OCI-M2 (cell line): ENCODE data around the gene RASL10B.
"Not testable (repeated sequence)": the region's sequence is repeated elsewhere in the genome, so short reads cannot be mapped to it uniquely, and the experiment has no call there.

ENCODE experiments used
- DNase-seq: peaks from one replicate; lab custom pipeline; 2025; ENCODE audit not compliant: unreplicated experiment; lab: John Stamatoyannopoulos, UW

Gene RASL10B, protein sequence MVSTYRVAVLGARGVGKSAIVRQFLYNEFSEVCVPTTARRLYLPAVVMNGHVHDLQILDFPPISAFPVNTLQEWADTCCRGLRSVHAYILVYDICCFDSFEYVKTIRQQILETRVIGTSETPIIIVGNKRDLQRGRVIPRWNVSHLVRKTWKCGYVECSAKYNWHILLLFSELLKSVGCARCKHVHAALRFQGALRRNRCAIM

DNA sequence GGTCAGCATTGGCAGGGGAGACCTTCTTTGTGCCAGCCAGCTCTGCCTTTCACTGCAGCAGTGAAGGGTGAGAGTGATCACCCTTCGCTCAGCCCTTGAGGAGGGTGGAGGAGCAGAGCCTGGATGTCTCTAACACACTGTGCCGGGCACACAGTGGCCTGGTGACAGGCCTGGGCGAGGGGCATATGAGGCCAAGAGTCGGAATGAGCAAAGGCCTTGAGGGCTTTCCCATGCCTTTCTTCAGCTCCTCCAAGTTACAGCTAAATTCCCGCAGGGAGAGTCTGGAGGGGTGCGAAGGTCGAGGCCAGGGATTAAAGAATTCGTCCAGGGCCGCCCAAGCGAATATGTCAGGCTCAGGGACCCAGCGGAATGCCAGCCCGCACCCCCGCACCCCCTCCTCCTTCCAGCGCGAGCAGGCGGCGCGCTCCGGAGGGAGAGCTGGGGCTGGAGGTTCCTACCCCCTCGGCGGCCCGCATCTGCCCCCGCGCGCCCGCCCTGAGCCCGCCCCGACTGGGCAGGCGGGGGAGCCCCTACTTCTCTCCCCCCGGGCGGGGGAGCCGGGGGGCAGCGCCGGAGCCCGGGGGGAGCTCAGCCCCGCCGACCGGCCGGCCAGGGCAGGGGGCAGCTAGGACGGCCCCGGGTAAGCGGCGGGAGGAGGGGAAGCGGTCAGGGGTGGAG lies at the start of gene RASL10B:
RASL10B (plus strand) TSS at position 401 of the 678 bp plus-strand sequence. CDS start 3,546 bp downstream, outside the sequence.
- DNase-seq = no peak

- no peak for DNase-seq
Observed at GRCh38 chr17:35683591-35683990, 47.8 kb upstream of the RASL10B start.

GRCh38 chr17:35684055-35684802 lies 47.2 kb upstream of the RASL10B start:
- DNase-seq = no peak

DNA sequence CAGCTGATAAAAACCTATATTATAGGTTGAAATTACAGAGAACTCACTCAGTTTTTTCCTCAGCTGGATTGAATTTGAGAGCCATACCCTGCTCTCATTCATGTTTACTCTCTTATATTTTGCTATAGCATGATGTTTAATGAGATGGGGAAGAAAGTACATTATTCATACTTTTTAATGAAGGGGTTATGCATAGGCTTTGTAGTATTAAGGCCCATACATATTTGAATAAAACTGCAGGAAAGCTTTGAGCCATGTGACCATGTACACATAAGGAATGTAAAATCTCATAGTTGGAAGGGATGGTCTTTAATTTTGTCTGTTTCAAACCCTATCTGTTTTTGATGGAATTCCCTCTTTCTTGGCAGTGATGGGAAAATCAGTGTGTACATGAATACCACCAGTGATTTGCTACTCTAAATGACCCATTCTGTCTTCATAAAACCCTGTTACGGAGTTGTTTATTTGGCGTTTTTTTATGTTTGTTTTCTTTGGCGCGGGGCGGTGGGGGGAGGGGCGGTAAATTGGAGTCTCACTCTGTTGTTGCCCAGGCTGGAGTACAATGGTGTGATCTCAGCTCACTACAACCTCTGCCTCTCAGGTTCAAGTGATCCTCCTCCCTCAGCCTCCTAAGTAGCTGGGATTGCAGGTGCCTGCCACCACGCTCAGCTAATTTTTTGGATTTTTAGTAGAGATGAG lies 38.8 kb upstream of the RASL10B start:
- DNase-seq = no peak

DNA sequence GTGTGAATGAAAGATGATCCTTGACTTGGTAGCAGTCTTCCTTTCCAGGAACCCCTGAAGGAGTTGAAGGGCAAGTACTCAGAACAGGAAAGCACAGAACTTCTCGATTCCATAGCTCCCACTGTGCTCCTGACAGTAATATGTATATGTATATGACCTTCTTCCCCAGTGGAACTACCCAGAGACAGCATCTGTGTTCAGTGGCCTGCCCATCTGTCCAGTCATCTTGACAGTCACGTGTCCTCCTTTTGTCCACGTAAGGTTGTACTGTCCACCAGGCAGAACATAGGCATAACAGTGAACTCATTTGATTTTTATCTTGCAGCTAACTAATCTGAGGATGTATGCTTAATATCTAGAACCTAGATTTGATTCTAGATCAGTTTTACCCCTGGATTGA lies 37.8 kb upstream of the RASL10B start:
- no peak for DNase-seq

- DNase-seq = no peak
Observed at GRCh38 chr17:35694906-35695305, 36.5 kb upstream of the RASL10B start.

DNA sequence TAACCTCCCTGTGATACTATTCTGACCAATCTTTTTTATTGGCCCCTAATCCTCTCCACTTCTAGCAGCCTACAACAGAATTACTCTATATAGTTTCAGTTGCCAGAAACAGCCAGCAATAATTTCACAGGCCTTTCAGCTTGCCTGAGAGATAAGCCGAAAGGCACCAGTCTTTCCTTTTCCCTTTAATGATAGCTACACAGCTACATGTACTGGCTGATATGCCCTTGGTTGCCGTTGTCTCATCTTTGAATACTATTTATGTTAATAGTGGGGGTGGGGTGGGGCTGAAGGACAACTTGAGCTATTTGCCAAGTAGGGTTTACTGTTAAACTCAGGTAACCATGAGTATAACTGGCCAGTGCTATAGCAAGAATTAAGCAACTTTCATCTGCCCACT lies 35.8 kb upstream of the RASL10B start:
- no peak for DNase-seq

GRCh38 chr17:35698800-35699199 lies 32.6 kb upstream of the RASL10B start:
- DNase-seq = no peak

- DNase-seq = no peak
Observed at GRCh38 chr17:35700150-35700549, 31.3 kb upstream of the RASL10B start.

GRCh38 chr17:35701491-35701890 lies 29.9 kb upstream of the RASL10B start:
- DNase-seq = no peak

DNA sequence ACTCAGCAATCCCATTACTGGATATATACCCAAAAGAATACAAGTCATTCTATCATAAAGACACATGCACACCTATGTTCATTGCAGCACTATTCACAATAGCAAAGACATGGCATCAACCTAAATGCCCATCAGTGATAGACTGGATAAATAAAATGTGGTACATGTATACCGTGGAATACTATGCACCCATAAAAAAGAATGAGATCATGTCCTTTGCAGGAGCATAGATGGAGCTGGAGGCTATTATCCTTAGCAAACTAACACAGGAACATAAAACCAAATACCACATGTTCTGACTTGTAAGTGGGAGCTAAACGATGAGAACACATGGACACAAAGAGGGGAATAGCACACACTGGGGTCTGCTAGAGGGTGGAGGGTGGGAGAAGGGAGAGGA lies 28.1 kb upstream of the RASL10B start:
- not testable (repeated sequence) for DNase-seq

DNA sequence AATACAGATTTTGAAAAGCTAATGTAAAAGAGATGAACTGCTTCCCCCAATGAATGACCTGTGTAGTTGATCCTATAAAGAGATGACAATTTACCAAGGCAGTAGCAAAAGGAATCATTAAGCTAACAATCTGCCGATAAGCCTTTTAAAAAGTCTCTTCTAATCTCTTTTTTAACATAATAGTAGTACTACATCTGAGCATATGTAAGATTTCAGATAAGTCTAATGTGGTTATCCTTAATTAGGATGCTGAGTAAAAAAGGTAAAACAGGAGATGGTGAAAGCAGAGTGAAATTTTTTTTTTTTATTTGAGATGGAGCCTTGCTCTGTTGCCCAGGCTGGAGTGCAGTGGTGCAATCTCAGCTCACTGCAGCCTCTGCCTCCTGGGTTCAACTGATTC lies 26.2 kb upstream of the RASL10B start:
- no peak for DNase-seq

DNA sequence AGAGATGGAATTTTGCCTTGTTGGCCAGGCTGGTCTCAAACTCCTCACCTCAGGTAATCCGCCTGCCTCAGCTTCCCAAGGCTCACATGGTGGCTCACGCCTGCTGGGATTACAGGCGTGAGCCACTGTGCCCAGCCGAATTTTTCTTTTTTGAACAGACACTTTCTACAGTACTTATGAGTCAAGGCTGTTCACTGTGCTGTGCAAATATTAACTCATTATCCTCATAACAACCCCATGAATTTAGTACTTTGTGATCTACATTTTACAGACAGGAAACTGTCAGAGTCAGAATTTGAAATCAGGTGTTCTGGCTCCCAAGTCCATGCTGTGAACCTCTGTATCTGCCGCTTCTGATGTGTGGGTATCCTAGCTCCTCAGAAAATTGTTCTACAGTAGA lies 25.7 kb upstream of the RASL10B start:
- DNase-seq = no peak

- no peak for DNase-seq
Observed at GRCh38 chr17:35708149-35708548, 23.3 kb upstream of the RASL10B start.

GRCh38 chr17:35708951-35709350 lies 22.5 kb upstream of the RASL10B start:
- no peak for DNase-seq

- DNase-seq = no peak
Observed at GRCh38 chr17:35709874-35710273, 21.6 kb upstream of the RASL10B start.

- DNase-seq = no peak
Observed at GRCh38 chr17:35710950-35711349, 20.5 kb upstream of the RASL10B start.

- DNase-seq = no peak
Observed at GRCh38 chr17:35713069-35713728, 18.2 kb upstream of the RASL10B start.

- DNase-seq = no peak
Observed at GRCh38 chr17:35714988-35715387, 16.5 kb upstream of the RASL10B start.

- no peak for DNase-seq
Observed at GRCh38 chr17:35715416-35715815, 16.0 kb upstream of the RASL10B start.

GRCh38 chr17:35716173-35716572 lies 15.3 kb upstream of the RASL10B start:
- DNase-seq = no peak
